Measurements from ENCODE around the gene SPRYD3. TPM values are rescaled to one million over a fixed set of nuclear protein-coding genes. Genes with fewer than 3 reads are reported as not detected.

The SPRYD3 gene
- polyA plus RNA-seq, 3 donors = 17.1 to 19.2 (median 18.0) TPM

DNA sequence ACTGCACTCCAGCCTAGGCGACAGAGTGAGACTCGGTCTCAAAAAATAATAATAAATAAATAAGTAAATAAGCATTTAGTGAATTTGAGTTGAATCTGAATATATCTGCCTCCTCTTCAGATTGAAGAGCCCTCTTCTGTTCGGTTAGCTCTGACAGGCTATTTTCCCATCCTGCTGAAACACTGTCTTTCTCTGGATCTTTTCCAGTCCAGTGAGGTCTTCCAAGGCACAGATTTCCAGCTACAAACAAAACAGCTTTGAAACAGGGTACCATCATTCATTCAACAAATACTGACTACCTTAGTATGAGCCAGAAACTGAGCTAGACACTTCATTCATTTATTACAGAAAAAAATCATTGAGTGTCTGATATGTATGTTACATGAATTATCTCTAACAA, 7.2 kb upstream of the SPRYD3 start:
- no peak for DNase-seq (ENCODE audit: low read depth in 3 of 3, low spot score in 2 of 3)

DNA sequence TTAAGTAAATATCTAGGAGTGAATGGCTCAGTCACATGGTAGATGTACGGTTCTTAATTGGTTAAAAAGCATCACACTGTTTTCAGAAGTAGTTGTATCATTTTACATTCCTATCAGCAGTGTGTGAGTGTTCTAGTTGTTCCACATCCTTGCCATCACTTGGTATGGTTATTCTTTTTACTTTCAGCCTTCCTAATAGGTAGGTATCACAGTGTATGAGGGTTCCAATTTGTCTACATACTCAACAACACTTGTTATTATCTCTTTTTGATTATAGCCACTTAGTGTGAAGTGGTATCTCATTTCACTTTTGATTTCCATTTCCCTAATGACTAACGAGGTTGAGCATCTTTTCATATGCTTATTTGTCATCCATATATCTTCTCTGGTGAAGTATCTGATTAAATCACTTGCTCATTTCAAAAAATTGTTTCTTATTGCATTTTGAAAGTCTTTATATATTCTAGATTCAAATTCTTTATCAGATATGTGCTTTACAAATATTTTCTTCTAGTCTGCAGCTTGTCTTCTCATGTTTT, 3.5 kb upstream of the SPRYD3 start:
- DNase-seq (ENCODE audit: low read depth in 3 of 3, low spot score in 2 of 3) = no peak

DNA sequence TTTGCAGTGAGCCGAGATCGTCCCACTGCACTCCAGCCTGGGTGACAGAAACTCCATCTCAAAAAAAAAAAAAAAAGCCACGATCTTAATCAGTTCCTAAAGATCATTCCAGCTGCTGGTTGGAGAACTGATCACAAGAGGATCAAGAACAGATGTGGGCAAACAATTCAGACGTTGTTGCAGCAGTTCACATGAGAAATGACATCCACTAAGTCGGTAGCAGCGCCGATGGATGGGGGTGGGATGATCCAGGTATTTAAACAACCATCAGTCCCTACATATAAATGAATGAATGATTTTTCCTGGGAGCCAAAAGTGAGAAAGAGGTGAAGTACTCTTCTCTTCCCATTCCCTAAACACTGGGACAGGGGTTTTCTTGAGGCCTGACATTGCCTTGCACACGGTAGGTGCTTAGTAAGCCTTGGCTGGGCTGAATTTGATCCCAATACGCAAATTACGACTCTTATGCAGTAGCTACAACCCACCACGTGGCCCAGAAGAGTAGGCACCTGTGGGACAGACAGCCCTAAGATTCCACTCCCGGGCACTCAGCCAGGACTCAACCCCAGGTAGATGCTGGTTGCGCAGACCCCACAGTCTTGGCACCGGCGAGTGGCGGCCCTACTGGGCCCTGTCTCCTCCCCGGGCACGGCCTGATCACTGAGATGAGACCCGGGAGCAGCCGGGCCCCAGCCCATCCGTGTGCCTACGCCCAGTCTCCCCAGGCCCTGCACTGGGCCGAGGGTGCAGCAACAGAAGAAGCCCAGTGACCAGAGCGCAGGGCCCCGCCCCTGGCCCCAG, 565 bp downstream of the SPRYD3 start:
- DNase-seq (ENCODE audit: low read depth in 3 of 3, low spot score in 2 of 3) = no peak

DNA sequence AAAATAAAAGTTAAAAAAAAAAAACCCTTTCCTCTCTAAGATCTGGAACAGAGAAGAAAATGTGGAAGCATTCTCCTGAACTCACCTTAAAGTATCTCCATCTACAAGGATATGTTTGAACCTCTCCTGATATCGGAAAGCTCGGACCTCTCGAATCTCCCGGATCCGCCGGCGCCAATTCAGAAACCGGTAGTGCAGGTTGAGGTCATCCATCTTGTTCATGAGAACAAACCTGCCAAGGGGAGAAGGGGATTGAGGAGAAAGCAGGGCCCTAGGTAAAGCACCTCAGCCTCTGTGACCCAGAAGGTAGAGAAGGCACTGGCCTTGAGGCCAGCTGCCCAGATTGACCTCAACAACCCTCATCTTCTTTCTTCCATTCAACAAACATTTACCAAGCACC, 2.2 kb downstream of the SPRYD3 start:
- no peak for DNase-seq (ENCODE audit: low read depth in 3 of 3, low spot score in 2 of 3)

DNA sequence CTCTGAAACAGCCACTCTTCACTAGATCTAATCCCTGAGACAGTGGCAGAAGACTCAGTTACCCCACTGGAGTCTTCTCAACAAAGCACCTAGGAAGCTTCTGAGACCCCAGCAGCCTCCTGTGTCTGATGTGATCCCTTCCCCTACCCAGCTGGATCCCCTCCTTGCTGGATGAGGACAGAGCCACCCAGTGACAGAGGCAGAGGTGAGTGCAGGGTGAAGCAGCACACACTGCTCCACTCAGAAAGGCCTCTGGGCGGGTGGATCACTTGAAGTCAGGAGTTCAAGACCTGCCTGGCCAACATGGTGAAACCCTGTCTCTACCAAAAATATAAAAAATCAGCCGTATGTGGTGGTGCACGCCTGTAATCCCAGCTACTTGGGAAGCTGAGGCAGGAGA, 2.7 kb downstream of the SPRYD3 start:
- no peak for DNase-seq (ENCODE audit: low read depth in 3 of 3, low spot score in 2 of 3)

DNA sequence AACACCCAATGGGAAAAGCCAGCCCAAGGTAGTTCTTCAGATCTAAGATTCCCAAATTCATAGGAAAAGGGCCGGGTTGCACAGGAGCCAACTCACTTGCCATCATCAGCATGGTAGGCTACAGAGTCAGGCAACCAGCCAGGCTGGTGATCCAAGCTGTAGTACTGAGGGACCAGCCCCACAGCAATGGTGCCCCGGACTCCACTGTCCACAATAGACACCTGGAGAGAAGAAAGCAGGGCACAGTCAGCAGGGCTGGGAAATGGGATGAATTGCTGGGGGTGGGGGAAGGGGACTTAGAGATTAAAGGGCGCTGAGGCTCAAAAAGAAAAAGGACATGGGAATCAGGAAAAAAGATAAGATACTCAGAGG, 4.2 kb downstream of the SPRYD3 start:
- DNase-seq (ENCODE audit: low read depth in 3 of 3, low spot score in 2 of 3) = no peak

DNA sequence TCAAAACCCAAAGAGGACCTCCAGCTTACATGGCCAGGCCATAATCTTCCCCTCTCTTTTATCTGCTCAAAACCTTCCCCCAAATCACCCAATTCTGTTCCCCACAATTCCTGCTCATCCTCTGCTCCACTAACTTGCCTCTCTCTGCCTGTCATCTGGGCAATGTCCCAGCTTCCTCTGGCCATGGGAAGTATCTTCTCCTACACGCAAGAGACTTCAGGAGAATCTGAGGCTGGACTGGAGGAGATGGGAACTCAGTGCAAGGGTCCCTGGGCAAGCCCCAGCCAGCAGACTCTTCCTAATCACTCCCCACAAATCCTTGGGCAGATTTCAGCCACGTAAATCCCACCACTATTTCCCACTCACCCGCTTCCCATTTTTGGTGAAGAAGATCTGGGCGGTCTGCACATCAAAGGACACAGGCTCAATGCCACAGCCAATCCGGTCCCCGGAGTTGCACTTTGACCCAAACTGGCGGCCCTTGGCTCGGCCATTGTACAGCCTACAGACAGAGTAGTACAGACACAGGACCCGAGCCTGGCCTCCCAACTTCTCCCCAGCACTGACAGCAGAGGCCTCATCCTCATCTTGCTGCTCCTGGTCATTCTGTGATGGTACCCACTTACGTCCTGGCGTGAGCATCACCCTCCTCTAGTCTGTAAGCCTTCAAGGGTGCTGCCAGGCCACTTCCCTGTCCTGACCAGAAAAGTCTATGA, 4.7 kb downstream of the SPRYD3 start:
- no peak for DNase-seq (ENCODE audit: low read depth in 3 of 3, low spot score in 2 of 3)

DNA sequence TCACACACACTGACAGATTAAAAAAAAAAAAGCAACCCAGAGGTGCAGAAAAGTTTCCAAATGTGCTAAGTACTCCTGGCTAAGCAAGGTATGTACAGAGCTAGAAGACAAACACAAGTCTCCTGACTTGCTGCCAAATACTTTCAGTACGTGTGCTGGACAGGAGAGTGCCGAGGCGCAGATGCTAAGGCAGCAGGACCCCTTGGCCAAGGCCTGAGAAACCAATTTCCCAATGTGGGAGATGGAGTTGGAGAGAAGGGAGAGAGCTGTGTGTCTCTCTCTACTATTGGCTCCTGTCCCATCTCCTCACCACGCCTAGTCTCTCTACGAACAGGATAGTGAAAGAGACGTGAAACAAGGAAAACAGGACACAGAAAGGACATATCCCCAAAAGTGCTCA, 5.3 kb downstream of the SPRYD3 start:
- no peak for DNase-seq (ENCODE audit: low read depth in 3 of 3, low spot score in 2 of 3)

DNA sequence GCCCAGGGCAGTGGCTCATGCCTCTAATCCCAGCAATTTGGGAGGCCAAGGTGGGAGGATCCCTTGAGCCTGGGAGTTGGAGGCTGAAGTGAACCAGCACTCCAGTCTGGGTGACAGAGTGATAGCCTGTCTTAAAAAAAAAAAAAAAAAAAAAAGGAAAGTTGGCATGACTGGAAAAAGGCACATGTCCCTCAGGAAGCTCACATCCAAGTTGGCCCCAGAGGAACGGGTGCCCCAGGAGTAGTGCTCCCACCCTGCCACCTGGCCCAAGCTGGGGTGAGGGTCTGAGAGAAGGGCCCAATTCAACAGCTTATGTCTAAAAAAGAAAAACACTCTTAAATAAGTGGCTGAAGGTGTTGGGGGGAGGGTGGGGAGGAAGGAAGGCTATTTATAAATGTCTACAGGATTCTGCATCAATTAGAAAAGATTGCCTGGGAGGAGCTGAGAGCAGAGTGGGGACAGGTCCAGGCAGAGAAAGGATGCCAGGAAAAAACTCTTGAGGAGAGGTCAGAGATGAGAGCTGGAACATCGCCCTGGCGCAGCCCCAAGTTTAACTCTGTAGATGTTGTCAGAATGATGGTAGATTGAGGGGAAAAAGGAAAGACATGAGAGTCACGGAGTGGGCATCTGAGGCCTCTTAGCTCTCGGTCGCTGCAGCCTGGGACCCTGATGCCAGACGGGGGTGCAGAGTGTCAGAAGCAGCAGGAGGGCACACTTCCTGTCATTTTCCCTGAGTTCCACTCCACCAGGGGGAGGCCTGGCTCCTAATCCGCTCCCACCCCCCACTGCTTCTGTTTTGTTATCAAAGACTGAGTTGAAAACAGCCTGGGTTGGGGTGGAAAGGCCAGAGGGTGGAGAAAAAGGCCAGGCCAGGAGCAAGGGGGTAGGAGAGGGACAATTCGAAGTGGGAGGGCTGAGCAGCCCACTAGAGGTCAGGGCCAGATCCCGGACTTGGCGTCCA, 7.3 kb downstream of the SPRYD3 start:
- DNase-seq (ENCODE audit: low read depth in 3 of 3, low spot score in 2 of 3) = no peak

DNA sequence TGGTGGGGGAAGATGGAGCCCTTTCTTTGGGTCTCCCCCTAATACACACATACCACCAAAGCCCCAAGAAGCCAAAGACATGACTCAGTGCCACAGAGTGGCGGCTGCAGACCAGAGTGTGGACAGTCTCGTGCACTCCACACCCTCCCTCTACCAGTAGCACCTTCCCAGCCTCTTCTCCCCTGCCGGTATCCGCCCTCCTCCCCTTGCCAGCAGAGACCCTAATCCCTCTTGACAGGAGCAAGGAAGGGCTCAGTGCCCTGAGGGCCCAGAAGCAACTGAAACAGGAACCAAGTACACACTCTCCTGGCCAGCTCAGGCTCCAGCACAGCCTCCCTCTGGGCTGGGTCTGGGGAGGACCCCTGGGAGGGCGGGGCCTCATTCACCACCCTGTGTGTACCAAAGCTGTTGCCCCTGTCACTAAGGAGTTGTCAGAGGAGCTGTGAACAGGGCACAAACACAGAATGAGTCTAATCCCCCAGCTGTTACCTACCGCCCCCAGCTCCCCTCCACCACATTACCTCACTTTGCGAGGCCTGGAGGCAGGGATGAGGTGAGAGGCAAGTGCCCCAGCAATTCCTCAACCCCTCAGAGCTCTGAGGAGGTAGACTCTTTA, 8.2 kb downstream of the SPRYD3 start:
- no peak for DNase-seq (ENCODE audit: low read depth in 3 of 3, low spot score in 2 of 3)

DNA sequence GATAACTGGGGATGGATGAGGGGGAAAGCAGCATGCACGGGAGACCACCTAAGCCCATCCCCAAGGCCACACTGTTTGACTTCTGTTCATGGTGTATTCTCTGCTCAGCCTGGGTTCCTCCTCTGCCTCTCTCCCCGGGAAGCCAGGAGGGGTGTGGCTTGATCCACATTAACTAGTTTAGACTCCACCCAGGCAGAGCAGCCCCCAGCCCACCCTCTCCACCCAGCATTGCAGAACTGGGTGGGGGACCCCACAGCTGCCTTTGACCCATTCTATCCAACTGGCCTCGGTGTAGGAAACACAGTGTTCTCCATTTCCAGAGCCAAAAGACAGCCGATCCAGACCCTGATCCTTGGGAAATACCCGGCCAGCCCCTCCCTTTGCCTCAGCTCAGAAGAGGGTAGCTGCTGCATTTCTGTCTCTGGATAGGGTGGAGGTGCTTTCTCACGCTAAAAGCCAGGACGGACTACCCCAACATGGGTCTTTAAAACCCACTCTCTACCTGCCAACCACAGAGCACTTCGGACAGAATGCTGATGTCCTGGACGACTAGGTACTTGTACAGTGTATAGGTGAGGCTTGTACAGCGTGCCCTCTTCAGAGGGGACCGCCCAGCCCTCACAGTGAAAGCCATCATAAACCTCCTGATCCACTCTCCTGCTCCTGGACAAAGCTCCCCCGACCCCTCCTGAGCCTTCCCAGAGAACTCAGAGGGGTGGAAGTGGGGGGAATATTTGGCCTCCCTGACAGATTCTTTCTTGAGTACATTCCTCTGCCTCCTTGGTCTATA, 9.4 kb downstream of the SPRYD3 start:
- no peak for DNase-seq (ENCODE audit: low read depth in 3 of 3, low spot score in 2 of 3)

DNA sequence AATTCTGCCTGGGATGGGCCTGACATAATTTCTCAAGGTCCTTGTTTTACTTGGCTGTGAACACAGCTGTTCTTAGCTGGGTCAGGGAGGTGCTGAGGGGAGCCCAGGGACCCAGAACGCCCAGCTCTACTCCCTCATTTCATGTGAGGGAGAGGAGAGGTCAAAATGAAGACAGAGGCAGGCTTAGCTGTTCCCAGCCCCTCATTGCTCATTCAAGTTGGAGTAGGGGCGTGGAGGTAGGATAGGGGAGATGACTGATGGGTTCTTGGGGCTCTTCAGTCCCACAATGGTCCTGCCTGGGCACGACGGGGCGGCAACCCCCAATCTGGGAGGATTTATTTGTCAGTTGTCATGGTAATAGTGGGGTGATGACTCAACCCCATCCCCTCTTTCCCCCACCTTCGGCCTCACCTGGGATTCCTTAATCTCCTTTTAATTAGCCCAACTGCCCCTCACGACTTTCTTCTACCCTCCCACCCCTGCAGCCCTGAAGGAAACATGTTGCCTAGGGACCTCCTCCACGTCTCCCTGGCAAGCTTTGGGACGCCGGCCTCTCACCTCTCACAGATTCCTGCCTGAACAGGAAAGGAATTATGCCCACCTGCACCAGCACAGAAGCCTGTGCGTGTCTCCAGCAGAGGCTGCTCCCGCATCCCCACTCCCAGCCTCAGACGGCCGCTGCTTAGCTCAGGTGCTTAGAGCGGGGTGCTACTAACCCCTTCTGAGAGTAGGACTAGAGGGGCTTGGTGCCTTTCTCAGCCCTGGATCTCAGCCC, 10.2 kb downstream of the SPRYD3 start:
- DNase-seq (ENCODE audit: low read depth in 3 of 3, low spot score in 2 of 3) = no peak

DNA sequence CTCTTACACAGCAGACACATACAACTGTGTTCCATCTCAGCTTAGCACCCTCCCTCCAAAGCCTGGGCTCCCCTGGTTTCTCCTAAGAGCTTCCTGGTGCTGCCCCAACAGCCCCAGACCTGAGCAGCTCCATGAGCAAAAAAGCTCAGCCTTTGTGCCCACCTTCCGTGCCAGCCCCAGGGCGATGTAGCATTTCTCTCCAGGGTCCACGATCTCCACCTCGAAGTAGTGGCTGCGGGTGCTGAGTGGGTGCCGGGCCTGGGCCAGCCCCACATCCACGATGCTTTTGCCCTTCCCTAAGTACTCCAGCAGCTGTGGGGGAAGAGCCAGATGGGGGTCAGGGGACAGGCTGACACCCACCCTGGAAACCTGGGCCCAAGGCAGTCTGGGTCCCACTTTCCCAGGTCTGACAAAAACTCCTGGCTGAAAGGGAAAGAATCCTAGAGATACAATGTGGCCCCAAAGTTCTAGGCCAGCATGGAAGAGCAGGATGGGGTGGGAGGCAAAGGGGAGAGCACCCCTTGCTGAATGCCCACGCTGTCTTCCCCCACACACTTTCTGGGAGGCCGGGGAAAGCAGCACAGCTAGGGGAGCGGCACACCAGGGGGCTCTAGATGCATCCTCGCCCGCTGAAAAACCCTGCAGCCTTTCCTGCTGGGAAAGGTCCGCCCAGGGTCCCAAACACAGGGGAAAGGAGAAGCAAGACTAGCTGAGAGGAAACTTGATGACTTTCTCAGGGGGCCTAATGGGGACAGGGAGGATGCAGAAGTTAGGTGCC, 11.0 kb downstream of the SPRYD3 start:
- DNase-seq (ENCODE audit: low read depth in 3 of 3, low spot score in 2 of 3) = no peak

DNA sequence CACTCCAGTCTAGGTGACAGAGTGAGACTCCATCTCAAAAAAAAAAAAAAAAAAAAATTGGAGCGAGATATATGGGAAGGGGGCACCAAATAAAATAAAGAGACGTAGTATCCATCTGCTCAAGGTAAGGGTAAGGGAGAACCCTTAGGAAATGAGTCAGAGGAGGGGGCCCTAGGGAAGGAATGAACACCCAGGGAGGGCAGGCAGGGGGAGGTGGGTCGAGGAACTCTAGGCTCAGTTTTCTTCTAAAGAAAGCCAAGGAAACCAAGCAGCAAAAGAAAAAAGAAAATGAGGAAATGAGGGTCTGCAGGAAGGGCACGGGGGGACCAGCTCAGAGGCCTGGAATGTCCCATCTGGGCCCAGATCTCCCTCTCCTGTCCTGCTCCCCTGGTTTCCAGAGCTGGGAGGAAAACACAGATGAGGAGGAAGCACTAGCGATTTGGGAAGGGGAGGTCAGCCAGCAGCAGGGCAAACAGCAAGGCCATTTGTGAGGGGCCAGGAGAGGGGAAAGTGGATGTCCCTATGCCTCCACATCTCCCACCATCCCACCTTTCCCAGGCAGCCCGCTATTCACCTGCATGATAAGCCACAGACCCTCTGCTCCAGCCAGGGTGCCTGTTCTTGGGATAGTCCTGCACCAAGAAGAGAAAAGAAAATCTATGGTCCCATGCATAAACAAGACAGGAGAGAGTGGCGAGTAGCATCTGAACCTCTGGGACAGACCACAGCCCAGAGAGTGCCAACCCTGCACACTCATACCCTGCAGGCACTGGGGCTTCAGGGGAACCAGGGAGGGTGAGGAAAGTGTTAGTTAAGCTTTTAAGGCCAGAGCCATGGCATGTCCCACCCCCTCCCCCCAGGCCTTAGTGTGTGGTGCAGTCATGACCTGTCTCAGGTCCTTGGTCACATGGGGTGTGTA, 11.9 kb downstream of the SPRYD3 start:
- no peak for DNase-seq (ENCODE audit: low read depth in 3 of 3, low spot score in 2 of 3)

DNA sequence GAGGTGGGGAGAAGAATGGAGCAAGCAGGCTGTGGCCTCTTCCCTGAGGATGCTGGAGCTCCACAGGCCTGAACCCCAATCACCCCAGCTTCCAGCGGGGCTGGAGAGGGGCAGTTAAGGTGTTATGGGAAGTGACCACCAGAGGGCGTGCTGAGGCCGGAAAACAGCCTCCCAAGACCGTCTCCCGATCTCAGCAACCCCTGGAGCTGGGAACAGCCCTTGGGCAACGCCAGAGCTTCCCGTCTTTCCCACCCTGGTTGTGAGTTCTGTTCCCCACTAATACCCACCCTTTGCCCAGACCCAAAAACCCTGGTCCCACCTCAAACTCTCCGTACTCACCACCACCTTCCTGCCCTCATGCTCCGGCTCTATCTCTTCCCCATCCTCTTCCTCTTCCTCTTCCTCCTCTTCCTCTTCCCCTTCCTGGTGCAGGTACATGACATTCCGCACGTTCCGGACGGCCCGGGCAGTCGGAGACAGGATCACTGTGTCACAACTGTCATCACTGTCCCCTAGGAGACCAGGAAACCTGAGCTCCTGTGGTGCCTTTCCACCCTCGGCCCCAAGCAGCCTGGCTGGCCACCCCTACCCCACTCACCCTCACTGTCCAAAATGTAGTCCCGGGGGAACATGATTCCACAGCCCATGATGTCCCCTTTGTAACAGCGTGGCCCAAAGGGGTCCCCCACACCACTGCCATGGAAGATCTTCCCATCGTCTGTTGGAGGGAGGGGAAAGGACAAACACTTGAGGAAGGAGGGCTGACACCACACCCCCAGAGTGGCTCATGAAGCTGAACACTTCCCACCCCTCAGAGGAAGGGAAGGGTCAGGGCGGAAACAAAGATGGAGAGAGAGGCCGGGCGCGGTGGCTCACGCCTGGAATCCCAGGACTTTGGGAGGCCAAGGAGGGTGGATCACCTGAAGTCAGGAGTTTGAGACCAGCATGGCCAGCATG, 12.9 kb downstream of the SPRYD3 start:
- DNase-seq (ENCODE audit: low read depth in 3 of 3, low spot score in 2 of 3) = no peak

DNA sequence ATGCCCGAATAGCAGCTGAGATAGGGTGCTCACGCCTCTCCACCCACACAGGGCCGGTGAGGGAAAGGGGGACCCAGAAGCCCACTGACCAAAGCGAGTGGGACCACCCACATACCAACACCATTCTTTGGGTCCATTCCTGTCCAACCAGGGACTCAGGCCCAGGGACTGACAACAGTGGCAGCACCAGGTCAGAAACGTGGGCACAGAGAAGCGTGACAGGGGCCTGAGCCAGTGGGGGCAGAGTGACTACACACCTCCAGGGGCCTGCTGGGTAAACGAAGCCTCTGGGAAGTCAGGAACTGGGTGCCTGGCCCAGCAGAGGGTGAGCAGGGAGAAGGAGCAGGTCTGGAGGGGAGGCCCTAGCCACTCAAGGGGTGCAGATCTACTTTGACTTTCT, 13.7 kb downstream of the SPRYD3 start:
- DNase-seq (ENCODE audit: low read depth in 3 of 3, low spot score in 2 of 3) = no peak
